Endothelial cell (in vitro differentiated cells): ENCODE measurements around the gene TECPR2. TPM values are rescaled to one million over a fixed set of nuclear protein-coding genes. Genes with fewer than 3 reads are reported as not detected.

Experiments
- DNase-seq: peaks from one replicate; pipeline ENCODE4 v3.0.0; 2021; ENCODE audit warnings: low spot score
- H3K27ac Mint-ChIP-seq: one replicate; pipeline ENCODE4 v1.8.0; 2021; ENCODE audit warnings: mixed read lengths, inconsistent platforms; ENCODE audit not compliant: unreplicated experiment
- H3K27me3 Mint-ChIP-seq: one replicate; pipeline ENCODE4 v1.8.0; 2021; ENCODE audit warnings: mild to moderate bottlenecking, moderate library complexity, mixed read lengths, inconsistent platforms; ENCODE audit not compliant: unreplicated experiment
- H3K36me3 Mint-ChIP-seq: one replicate; pipeline ENCODE4 v1.8.0; 2021; ENCODE audit warnings: mild to moderate bottlenecking, low read depth, mixed read lengths, inconsistent platforms; ENCODE audit not compliant: unreplicated experiment
- H3K4me1 Mint-ChIP-seq: one replicate; pipeline ENCODE4 v1.8.0; 2021; ENCODE audit warnings: mild to moderate bottlenecking, mixed read lengths, inconsistent platforms; ENCODE audit not compliant: unreplicated experiment
- H3K4me3 Mint-ChIP-seq: one replicate; pipeline ENCODE4 v1.8.0; 2021; ENCODE audit warnings: mild to moderate bottlenecking, mixed read lengths, inconsistent platforms; ENCODE audit not compliant: unreplicated experiment
- H3K9me3 Mint-ChIP-seq: one replicate; pipeline ENCODE4 v1.8.0; 2021; ENCODE audit warnings: mixed read lengths, inconsistent platforms; ENCODE audit not compliant: unreplicated experiment
- total RNA-seq: library from RNA; stranded (reverse); fragmentation: NEBNext Ultra II Directional; extraction: Animal tissue kit (Norgen Biotek cat#: 25700); gene quantifications from one replicate; pipeline ENCODE4 v1.2.1, GENCODE V29; 2021; ENCODE audit not compliant: unreplicated experiment
- TF ChIP-seq, protein P1 (sequence below): fragments of 200-600 bp; sonication (generic); IDR thresholded peaks from one replicate; pipeline ENCODE4 v1.5.0; 2021; ENCODE audit warnings: antibody characterized with exemption; ENCODE audit not compliant: unreplicated experiment

The TECPR2 gene
- total RNA-seq, 1 donor from 2014 or later, result 28.9 TPM

GRCh38 chr14:102474934-102475333, 112.2 kb downstream of the TECPR2 start:
- no peak overlapping the region for H3K27ac Mint-ChIP-seq
- no peak overlapping the region for H3K4me3 Mint-ChIP-seq
- H3K4me1 Mint-ChIP-seq, result peaks cover 13% of the 10 kb centered on the region
- H3K36me3 Mint-ChIP-seq, result peaks cover 8% of the 10 kb centered on the region
- DNase-seq, result no peak
- peaks cover 5% of the 10 kb centered on the region for H3K27me3 Mint-ChIP-seq
- no peaks in the 10 kb centered on the region for H3K9me3 Mint-ChIP-seq
- TF ChIP-seq, protein P1, sequence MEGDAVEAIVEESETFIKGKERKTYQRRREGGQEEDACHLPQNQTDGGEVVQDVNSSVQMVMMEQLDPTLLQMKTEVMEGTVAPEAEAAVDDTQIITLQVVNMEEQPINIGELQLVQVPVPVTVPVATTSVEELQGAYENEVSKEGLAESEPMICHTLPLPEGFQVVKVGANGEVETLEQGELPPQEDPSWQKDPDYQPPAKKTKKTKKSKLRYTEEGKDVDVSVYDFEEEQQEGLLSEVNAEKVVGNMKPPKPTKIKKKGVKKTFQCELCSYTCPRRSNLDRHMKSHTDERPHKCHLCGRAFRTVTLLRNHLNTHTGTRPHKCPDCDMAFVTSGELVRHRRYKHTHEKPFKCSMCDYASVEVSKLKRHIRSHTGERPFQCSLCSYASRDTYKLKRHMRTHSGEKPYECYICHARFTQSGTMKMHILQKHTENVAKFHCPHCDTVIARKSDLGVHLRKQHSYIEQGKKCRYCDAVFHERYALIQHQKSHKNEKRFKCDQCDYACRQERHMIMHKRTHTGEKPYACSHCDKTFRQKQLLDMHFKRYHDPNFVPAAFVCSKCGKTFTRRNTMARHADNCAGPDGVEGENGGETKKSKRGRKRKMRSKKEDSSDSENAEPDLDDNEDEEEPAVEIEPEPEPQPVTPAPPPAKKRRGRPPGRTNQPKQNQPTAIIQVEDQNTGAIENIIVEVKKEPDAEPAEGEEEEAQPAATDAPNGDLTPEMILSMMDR, result no peak

- Mint-ChIP-seq H3K27ac (no peak overlapping the region), H3K36me3 (peaks cover 16% of the 10 kb centered on the region), H3K27me3 (peaks cover 5% of the 10 kb centered on the region), H3K4me3 (no peak overlapping the region), H3K9me3 (no peaks in the 10 kb centered on the region), H3K4me1 (peaks cover 3% of the 10 kb centered on the region)
- TF ChIP-seq, protein P1, result no peak
- no peak for DNase-seq
These were observed 116.4 kb downstream of the TECPR2 start for GRCh38 chr14:102479107-102479506.

DNA sequence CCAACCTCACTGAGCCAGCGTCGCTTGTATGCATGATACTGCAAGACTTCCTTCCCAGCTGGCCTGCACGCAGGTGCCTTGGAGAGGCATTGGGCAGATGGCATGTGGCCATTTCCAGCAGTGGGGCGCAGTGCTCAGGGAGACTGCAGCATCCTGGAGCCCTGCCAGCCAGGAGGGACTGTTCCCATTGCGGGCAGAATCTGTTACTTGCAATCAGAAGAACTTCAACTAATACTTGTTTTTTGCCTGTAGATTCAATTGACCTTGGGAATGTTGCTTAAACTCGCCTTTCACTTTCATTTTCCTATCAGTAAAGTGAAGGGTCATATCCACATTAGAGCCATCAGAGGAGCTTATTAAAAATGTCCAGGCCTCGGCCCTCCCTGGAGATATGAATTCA, 117.0 kb downstream of the TECPR2 start:
- Mint-ChIP-seq H3K9me3 (no peaks in the 10 kb centered on the region), H3K27ac (no peak overlapping the region), H3K4me3 (no peak overlapping the region), H3K36me3 (peaks cover 16% of the 10 kb centered on the region), H3K4me1 (peaks cover 3% of the 10 kb centered on the region), H3K27me3 (peaks cover 5% of the 10 kb centered on the region)
- no peak for DNase-seq
- TF ChIP-seq, protein P1, result no peak

- no peak overlapping the region for H3K4me3 Mint-ChIP-seq
- H3K27ac Mint-ChIP-seq, result no peak overlapping the region
- peaks cover 5% of the 10 kb centered on the region for H3K27me3 Mint-ChIP-seq
- TF ChIP-seq, protein P1, result no peak
- peaks cover 16% of the 10 kb centered on the region for H3K36me3 Mint-ChIP-seq
- H3K4me1 Mint-ChIP-seq, result peaks cover 3% of the 10 kb centered on the region
- DNase-seq, result no peak
- no peaks in the 10 kb centered on the region for H3K9me3 Mint-ChIP-seq
These were observed 118.6 kb downstream of the TECPR2 start for GRCh38 chr14:102481371-102481770.

GRCh38 chr14:102481791-102482238, 119.1 kb downstream of the TECPR2 start:
- peaks cover 3% of the 10 kb centered on the region for H3K4me1 Mint-ChIP-seq

More at GRCh38 chr14:102481791-102482238, 119.1 kb downstream of the TECPR2 start:
- no peak overlapping the region for H3K27ac Mint-ChIP-seq
- TF ChIP-seq, protein P1, result no peak
- peaks cover 5% of the 10 kb centered on the region for H3K27me3 Mint-ChIP-seq
- H3K9me3 Mint-ChIP-seq, result no peaks in the 10 kb centered on the region
- peaks cover 16% of the 10 kb centered on the region for H3K36me3 Mint-ChIP-seq
- DNase-seq, result no peak
- H3K4me3 Mint-ChIP-seq, result no peak overlapping the region
